H9 (cell line): ENCODE data around the gene C11orf21. TPM values are rescaled to one million over a fixed set of nuclear protein-coding genes. Genes with fewer than 3 reads are reported as not detected.

Source experiments
- DNase-seq: peaks from one replicate; pipeline ENCODE4 v3.0.0-alpha.2; 2017
- H2AFZ ChIP-seq: one replicate; pipeline ENCODE4 v1.6.1; 2013; ENCODE audit warnings: mild to moderate bottlenecking, low read length, control low read depth, moderate library complexity
- H2AK5ac ChIP-seq: 2 replicates; pipeline ENCODE4 v1.6.1; 2013; ENCODE audit warnings: low read length, control low read depth, mixed read lengths; ENCODE audit not compliant: insufficient read length
- H2BK120ac ChIP-seq: one replicate; pipeline ENCODE4 v1.6.1; 2013; ENCODE audit warnings: low read depth, mild to moderate bottlenecking, low read length, control low read depth, inconsistent platforms; ENCODE audit not compliant: poor library complexity, severe bottlenecking
- H2BK12ac ChIP-seq: 2 replicates; pipeline ENCODE4 v1.6.1; 2013; ENCODE audit warnings: low read length, control low read depth, mixed read lengths, low read depth; ENCODE audit not compliant: insufficient read length
- H2BK15ac ChIP-seq: 2 replicates; pipeline ENCODE4 v1.6.1; 2013; ENCODE audit warnings: low read depth, low read length, control low read depth
- H2BK20ac ChIP-seq: one replicate; pipeline ENCODE4 v1.6.1; 2013; ENCODE audit warnings: low read depth, mild to moderate bottlenecking, low read length, control low read depth, inconsistent platforms; ENCODE audit not compliant: poor library complexity, severe bottlenecking
- H2BK5ac ChIP-seq: 2 replicates; pipeline ENCODE4 v1.6.1; 2013; ENCODE audit warnings: low read length, control low read depth, mixed read lengths; ENCODE audit not compliant: insufficient read length
- H3K14ac ChIP-seq: 2 replicates; pipeline ENCODE4 v1.6.1; 2013; ENCODE audit warnings: low read length, control low read depth; ENCODE audit not compliant: insufficient read depth
- H3K18ac ChIP-seq: 2 replicates; pipeline ENCODE4 v1.6.1; 2013; ENCODE audit warnings: low read depth, mild to moderate bottlenecking, mixed read lengths, low read length, control low read depth; ENCODE audit not compliant: insufficient read length
- H3K23ac ChIP-seq: 2 replicates; pipeline ENCODE4 v1.6.1; 2013; ENCODE audit warnings: low read length, control low read depth, mixed read lengths, low read depth; ENCODE audit not compliant: insufficient read length
- H3K23me2 ChIP-seq: 2 replicates; pipeline ENCODE4 v1.6.1; 2013; ENCODE audit warnings: low read depth, mild to moderate bottlenecking, mixed read lengths, low read length, control low read depth; ENCODE audit not compliant: insufficient read length, poor library complexity, severe bottlenecking
- H3K27ac ChIP-seq: 2 replicates; pipeline ENCODE4 v1.5.1; 2013; ENCODE audit warnings: low read length, control low read depth, mixed read lengths, low read depth; ENCODE audit not compliant: insufficient read length
- H3K27me3 ChIP-seq: 2 replicates; pipeline ENCODE4 v1.6.1; 2013; ENCODE audit warnings: low read length, control low read depth, inconsistent platforms; ENCODE audit not compliant: insufficient read depth
- H3K4ac ChIP-seq: 2 replicates; pipeline ENCODE4 v1.6.1; 2013; ENCODE audit warnings: low read depth, mild to moderate bottlenecking, control low read depth, inconsistent platforms, low read length, moderate library complexity
- H3K4me1 ChIP-seq: 2 replicates; pipeline ENCODE4 v1.6.1; 2013; ENCODE audit warnings: low read length, control low read depth, inconsistent platforms; ENCODE audit not compliant: insufficient read depth
- H3K4me2 ChIP-seq: 2 replicates; pipeline ENCODE4 v1.6.1; 2013; ENCODE audit warnings: low read length, control low read depth, mixed read lengths; ENCODE audit not compliant: insufficient read length, insufficient read depth
- H3K56ac ChIP-seq: 2 replicates; pipeline ENCODE4 v1.6.1; 2013; ENCODE audit warnings: low read depth, mild to moderate bottlenecking, mixed read lengths, low read length, control low read depth; ENCODE audit not compliant: insufficient read length
- H3K79me1 ChIP-seq: 2 replicates; pipeline ENCODE4 v1.6.1; 2013; ENCODE audit warnings: low read depth, mild to moderate bottlenecking, moderate library complexity, low read length, control low read depth, inconsistent platforms; ENCODE audit not compliant: insufficient read depth, poor library complexity, severe bottlenecking
- H3K79me2 ChIP-seq: 2 replicates; pipeline ENCODE4 v1.6.1; 2013; ENCODE audit warnings: low read length, control low read depth, inconsistent platforms; ENCODE audit not compliant: insufficient read depth
- H3K9ac ChIP-seq: 2 replicates; pipeline ENCODE4 v1.6.1; 2013; ENCODE audit warnings: low read length, control low read depth, mixed read lengths; ENCODE audit not compliant: insufficient read length; ENCODE audit errors: extremely low read depth
- H3K9me3 ChIP-seq: one replicate; pipeline ENCODE4 v1.6.1; 2013; ENCODE audit warnings: low read depth, low read length, inconsistent platforms; ENCODE audit not compliant: control insufficient read depth
- H3T11ph ChIP-seq: one replicate; pipeline ENCODE4 v1.6.1; 2013; ENCODE audit warnings: mild to moderate bottlenecking, low read length, control low read depth, inconsistent platforms
- H4K20me1 ChIP-seq: one replicate; pipeline ENCODE4 v1.6.1; 2013; ENCODE audit not compliant: control insufficient read depth, insufficient read length, insufficient read depth
- H4K5ac ChIP-seq: 2 replicates; pipeline ENCODE4 v1.6.1; 2013; ENCODE audit warnings: low read depth, mild to moderate bottlenecking, mixed read lengths, low read length, control low read depth; ENCODE audit not compliant: insufficient read length
- H4K8ac ChIP-seq: replicated peaks from 2 replicates; pipeline ENCODE4 v1.6.1; 2013; ENCODE audit warnings: low read length, control low read depth, mixed read lengths, low read depth; ENCODE audit not compliant: insufficient read length
- H4K91ac ChIP-seq: 2 replicates; pipeline ENCODE4 v1.6.1; 2013; ENCODE audit warnings: low read depth, mild to moderate bottlenecking, moderate library complexity, mixed read lengths, low read length, control low read depth; ENCODE audit not compliant: insufficient read length
- H3K27ac Mint-ChIP-seq, 3 experiments: 2 replicates in 2 of 3; 3 replicates in 1 of 3; pipeline ENCODE4 v1.8.0; 2020 to 2021; ENCODE audit warnings: mixed read lengths in 3 of 3, mild to moderate bottlenecking in 1 of 3, moderate library complexity in 1 of 3
- H3K27me3 Mint-ChIP-seq: 2 replicates; pipeline ENCODE4 v1.8.0; 2021; ENCODE audit warnings: low read depth, mild to moderate bottlenecking, moderate library complexity, mixed read lengths
- H3K36me3 Mint-ChIP-seq, 3 experiments: 2 replicates in 2 of 3; 3 replicates in 1 of 3; pipeline ENCODE4 v1.8.0; 2020 to 2021; ENCODE audit warnings: low read depth in 3 of 3, mixed read lengths in 3 of 3; ENCODE audit not compliant: insufficient read depth in 1 of 3
- H3K4me1 Mint-ChIP-seq, 2 experiments: 2 replicates each; pipeline ENCODE4 v1.8.0; 2020; ENCODE audit warnings: mixed read lengths in 2 of 2
- H3K4me3 Mint-ChIP-seq, 2 experiments: 2 replicates in 1 of 2; 3 replicates in 1 of 2; pipeline ENCODE4 v1.8.0; 2020 to 2021; ENCODE audit warnings: mild to moderate bottlenecking in 2 of 2, mixed read lengths in 2 of 2, moderate library complexity in 1 of 2
- H3K9me3 Mint-ChIP-seq, 2 experiments: 2 replicates in 1 of 2; 3 replicates in 1 of 2; pipeline ENCODE4 v1.8.0; 2020; ENCODE audit warnings: mild to moderate bottlenecking in 2 of 2, mixed read lengths in 2 of 2, moderate library complexity in 1 of 2
- CTCF ChIP-seq: fragments of 200-600 bp; sonication (generic); conservative IDR thresholded peaks from 3 replicates; pipeline ENCODE4 v1.8.0; 2021; ENCODE audit warnings: antibody characterized with exemption, mild to moderate bottlenecking
- WGBS: extraction: QIAGEN DNeasy Blood & Tissue Kit; methylation state at CpG from one replicate; pipeline ENCODE4 v1.1.7; 2013; ENCODE audit warnings: missing lambda C conversion rate, low lambda C conversion rate, mixed read lengths; ENCODE audit not compliant: insufficient read length; ENCODE audit errors: extremely low coverage; 5-methylcytosine and 5-hydroxymethylcytosine counted together
- total RNA-seq: library from RNA; stranded (reverse); gene quantifications from 2 replicates; pipeline ENCODE4 v1.2.1, GENCODE V29; 2021

C11orf21 gene
- total RNA-seq, 1 experiment from 2014 or later, result not detected

GRCh38 chr11:2330696-2331095 lies 29.0 kb upstream of the C11orf21 start:
- no peaks in the 10 kb centered on the region for H3K4me1 ChIP-seq

More at GRCh38 chr11:2330696-2331095, 29.0 kb upstream of the C11orf21 start:
- no peak overlapping the region for H2AFZ ChIP-seq
- H4K20me1 ChIP-seq, result no peaks in the 10 kb centered on the region
- H3K79me2 ChIP-seq, result no peaks in the 10 kb centered on the region
- H3K27me3 ChIP-seq, result no peaks in the 10 kb centered on the region
- no peak overlapping the region for H3K4me3 Mint-ChIP-seq
- no peak overlapping the region for H3K18ac ChIP-seq
- H3K79me1 ChIP-seq, result no peaks in the 10 kb centered on the region
- no peak overlapping the region for H3K4ac ChIP-seq
- H3K27me3 Mint-ChIP-seq, result peaks cover 34% of the 10 kb centered on the region
- no peak overlapping the region for H2BK15ac ChIP-seq
- peaks cover 11% of the 10 kb centered on the region in 2 experiments; a peak in 3 of 4 replicates for H3K4me1 Mint-ChIP-seq
- no CpG with 5 or more reads among the region's 6 CpGs for WGBS
- H3K36me3 Mint-ChIP-seq, result peaks cover 9 to 18% (median 11%) of the 10 kb centered on the region in 3 experiments; a peak in 6 of 7 replicates
- H3K56ac ChIP-seq, result no peak overlapping the region
- no peak overlapping the region for H3K27ac ChIP-seq
- H2AK5ac ChIP-seq, result no peak overlapping the region
- H2BK120ac ChIP-seq, result no peak overlapping the region
- no peak overlapping the region for H3K9ac ChIP-seq
- no peak overlapping the region for H2BK12ac ChIP-seq
- no peak overlapping the region for H3K27ac Mint-ChIP-seq
- no peak overlapping the region for H4K91ac ChIP-seq
- no peak overlapping the region for H3K4me2 ChIP-seq
- no peaks in the 10 kb centered on the region for H3K23me2 ChIP-seq
- H3T11ph ChIP-seq, result no peak overlapping the region
- peaks cover 5% of the 10 kb centered on the region for H3K9me3 ChIP-seq
- no peak overlapping the region for H2BK20ac ChIP-seq
- H2BK5ac ChIP-seq, result no peak overlapping the region
- H4K5ac ChIP-seq, result no peak overlapping the region
- H3K9me3 Mint-ChIP-seq, result peaks cover 16 to 26% of the 10 kb centered on the region in 2 experiments
- no peak for DNase-seq
- no peak overlapping the region for H3K23ac ChIP-seq
- no peak overlapping the region for H3K14ac ChIP-seq
- no peak overlapping the region for H4K8ac ChIP-seq
- no peak for TF ChIP-seq CTCF
